ENCODE measurements around the gene LTO1. TPM values are rescaled to one million over a fixed set of nuclear protein-coding genes. Genes with fewer than 3 reads are reported as not detected.
A peak's percentile ranks its signal among the peaks of the same experiment; 100 is the strongest.

Gene LTO1
- polyA plus RNA-seq, 2 of the 4 experiments (the other 2 are of a cell fraction), result 25.1 to 27.0 TPM

GRCh38 chr11:69637198-69637940 lies 37.8 kb downstream of the LTO1 start (continued):
- no peak for TF ChIP-seq POLR2AphosphoS2 (conservative IDR thresholded peaks at IDR 0.05; ENCODE audit: low read length)

GRCh38 chr11:69636512-69637197 lies 38.5 kb downstream of the LTO1 start:
- FAIRE-seq, result peak; percentile 65
- POLR2A ChIA-PET, result interaction anchor here (0.9 kb wide), 1 partner anchor 342 kb away, joined by 4 read pairs; no protein-coding TSS in a partner anchor
- Histone ChIP-seq H3K27ac (peak overlapping the region; percentile 79 to 96), H3K4me1 (peaks cover 17% of the 10 kb centered on the region), H3K9me3 (no peaks in the 10 kb centered on the region), H3K4me2 (peak overlapping the region; percentile 84), H3K4me3 (peak overlapping the region; percentile 27; the same call in 2 of the 3 replicates)
- ATAC-seq, result peak; percentile 22 to 50
- CTCF ChIA-PET, result interaction anchor here (0.6 to 1.3 kb wide), 2 partner anchors 10 to 341 kb away, joined by 3 read pairs; no protein-coding TSS in a partner anchor
- DNase-seq (ENCODE audit: low read depth in 1 of 2, low spot score in 1 of 2), result peak; percentile 61 to 90
- WGBS (ENCODE audit: missing lambda C conversion rate), result 49% methylated on average over 29 of the region's 63 CpGs
- TF ChIP-seq CBX2 (IDR thresholded peaks at IDR 0.05; ENCODE audit: borderline replicate concordance, low read depth) (no peak), POLR2A (IDR thresholded peaks at IDR 0.05; ENCODE audit: low read length) (no peak), NR3C1 (IDR thresholded peaks at IDR 0.05) (no peak), MAFK (IDR thresholded peaks at IDR 0.05; ENCODE audit: partially characterized antibody) (no peak), MYC (IDR thresholded peaks at IDR 0.05; ENCODE audit: borderline replicate concordance, low read length) (peak; percentile 91; the same call in 1 of the 2 replicates), EP300 (IDR thresholded peaks at IDR 0.05) (no peak), EHF (CRISPR knock-in tag; IDR thresholded peaks at IDR 0.05) (0 out of 2 replicates have a peak, but pooled peaks have one; percentile 66), HES2 (IDR thresholded peaks at IDR 0.05) (no peak), FOSL2 (IDR thresholded peaks at IDR 0.05) (no peak), FOSL2 (CRISPR knock-in tag; IDR thresholded peaks at IDR 0.05) (no peak), RCOR1 (IDR thresholded peaks at IDR 0.05; ENCODE audit: low read depth, low read length) (no peak), E2F6 (IDR thresholded peaks at IDR 0.05; ENCODE audit: borderline replicate concordance, low read depth) (peak; percentile 99), ZC3H11A (IDR thresholded peaks at IDR 0.05) (no peak), PBX3 (IDR thresholded peaks at IDR 0.05) (peak; percentile 53; the same call in 1 of the 2 replicates), POLR2AphosphoS2 (conservative IDR thresholded peaks at IDR 0.05; ENCODE audit: low read length) (no peak), HOXB13 (CRISPR knock-in tag; IDR thresholded peaks at IDR 0.05; ENCODE audit: low read depth) (peak; percentile 86; the same call in 1 of the 2 replicates), NPAS2 (CRISPR knock-in tag; IDR thresholded peaks at IDR 0.05; ENCODE audit: borderline replicate concordance) (0 out of 2 replicates have a peak, but pooled peaks have one; percentile 46), JUNB (IDR thresholded peaks at IDR 0.05) (no peak), ESRRA (IDR thresholded peaks at IDR 0.05; ENCODE audit: borderline replicate concordance, low read length) (no peak), EHMT2 (IDR thresholded peaks at IDR 0.05; ENCODE audit: low read depth) (no peak), HOXB5 (CRISPR knock-in tag; IDR thresholded peaks at IDR 0.05) (peak; percentile 82), SREBF2 (IDR thresholded peaks at IDR 0.05) (no peak), CBX8 (IDR thresholded peaks at IDR 0.05) (no peak), MAX (IDR thresholded peaks at IDR 0.05) (peak; percentile 100), KDM1A (IDR thresholded peaks at IDR 0.05; ENCODE audit: low read depth) (no peak), TFCP2L1 (CRISPR knock-in tag; IDR thresholded peaks at IDR 0.05) (no peak), RNF2 (IDR thresholded peaks at IDR 0.05; ENCODE audit: borderline replicate concordance, low read depth) (no peak), RAD21 (conservative IDR thresholded peaks at IDR 0.05 in 1 of 2, IDR thresholded peaks at IDR 0.05 in 1 of 2) (peak in 1 of 2 experiments; percentile 14; a peak in 2 of 5 replicates), RFX5 (IDR thresholded peaks at IDR 0.05) (no peak), BHLHE40 (IDR thresholded peaks at IDR 0.05; ENCODE audit: low read depth, low read length) (no peak)
- TF ChIP-seq, protein P1, sequence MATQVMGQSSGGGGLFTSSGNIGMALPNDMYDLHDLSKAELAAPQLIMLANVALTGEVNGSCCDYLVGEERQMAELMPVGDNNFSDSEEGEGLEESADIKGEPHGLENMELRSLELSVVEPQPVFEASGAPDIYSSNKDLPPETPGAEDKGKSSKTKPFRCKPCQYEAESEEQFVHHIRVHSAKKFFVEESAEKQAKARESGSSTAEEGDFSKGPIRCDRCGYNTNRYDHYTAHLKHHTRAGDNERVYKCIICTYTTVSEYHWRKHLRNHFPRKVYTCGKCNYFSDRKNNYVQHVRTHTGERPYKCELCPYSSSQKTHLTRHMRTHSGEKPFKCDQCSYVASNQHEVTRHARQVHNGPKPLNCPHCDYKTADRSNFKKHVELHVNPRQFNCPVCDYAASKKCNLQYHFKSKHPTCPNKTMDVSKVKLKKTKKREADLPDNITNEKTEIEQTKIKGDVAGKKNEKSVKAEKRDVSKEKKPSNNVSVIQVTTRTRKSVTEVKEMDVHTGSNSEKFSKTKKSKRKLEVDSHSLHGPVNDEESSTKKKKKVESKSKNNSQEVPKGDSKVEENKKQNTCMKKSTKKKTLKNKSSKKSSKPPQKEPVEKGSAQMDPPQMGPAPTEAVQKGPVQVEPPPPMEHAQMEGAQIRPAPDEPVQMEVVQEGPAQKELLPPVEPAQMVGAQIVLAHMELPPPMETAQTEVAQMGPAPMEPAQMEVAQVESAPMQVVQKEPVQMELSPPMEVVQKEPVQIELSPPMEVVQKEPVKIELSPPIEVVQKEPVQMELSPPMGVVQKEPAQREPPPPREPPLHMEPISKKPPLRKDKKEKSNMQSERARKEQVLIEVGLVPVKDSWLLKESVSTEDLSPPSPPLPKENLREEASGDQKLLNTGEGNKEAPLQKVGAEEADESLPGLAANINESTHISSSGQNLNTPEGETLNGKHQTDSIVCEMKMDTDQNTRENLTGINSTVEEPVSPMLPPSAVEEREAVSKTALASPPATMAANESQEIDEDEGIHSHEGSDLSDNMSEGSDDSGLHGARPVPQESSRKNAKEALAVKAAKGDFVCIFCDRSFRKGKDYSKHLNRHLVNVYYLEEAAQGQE (IDR thresholded peaks at IDR 0.05), result no peak
- TF ChIP-seq, protein P2, sequence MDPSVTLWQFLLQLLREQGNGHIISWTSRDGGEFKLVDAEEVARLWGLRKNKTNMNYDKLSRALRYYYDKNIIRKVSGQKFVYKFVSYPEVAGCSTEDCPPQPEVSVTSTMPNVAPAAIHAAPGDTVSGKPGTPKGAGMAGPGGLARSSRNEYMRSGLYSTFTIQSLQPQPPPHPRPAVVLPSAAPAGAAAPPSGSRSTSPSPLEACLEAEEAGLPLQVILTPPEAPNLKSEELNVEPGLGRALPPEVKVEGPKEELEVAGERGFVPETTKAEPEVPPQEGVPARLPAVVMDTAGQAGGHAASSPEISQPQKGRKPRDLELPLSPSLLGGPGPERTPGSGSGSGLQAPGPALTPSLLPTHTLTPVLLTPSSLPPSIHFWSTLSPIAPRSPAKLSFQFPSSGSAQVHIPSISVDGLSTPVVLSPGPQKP (IDR thresholded peaks at IDR 0.05; ENCODE audit: low read depth, low read length), result no peak

All from A549 (cell line).